ENCODE measurements around the gene SHISA5.
"Not testable (repeated sequence)": the region's sequence is repeated elsewhere in the genome, so short reads cannot be mapped to it uniquely, and the experiment has no call there.

Gene SHISA5

GRCh38 chr3:48465531-48466378 is 38.2 kb downstream of the SHISA5 start:
- no peaks in the 10 kb centered on the region for H3K9me3 ChIP-seq (ENCODE audit: low read length)
- H3K27ac ChIP-seq (ENCODE audit: low read depth, low read length) = peak overlapping the region; percentile 97
- H3K36me3 ChIP-seq (ENCODE audit: insufficient read depth, low read length) = peaks cover 40% of the 10 kb centered on the region
- peak overlapping the region; percentile 38 to 86 for H3K4me3 ChIP-seq (ENCODE audit: low read depth in 1 of 2, low read length in 2 of 2)
- H3K27me3 ChIP-seq (ENCODE audit: control insufficient read depth in 1 of 2, insufficient read depth in 2 of 2, low read length in 2 of 2) = no peaks in the 10 kb centered on the region
- peaks cover 59% of the 10 kb centered on the region for H3K4me1 ChIP-seq (ENCODE audit: insufficient read depth, low read length)
- H3K9ac ChIP-seq (ENCODE audit: low read length) = peak overlapping the region; percentile 91

GRCh38 chr3:48465237-48465530 is 38.8 kb downstream of the SHISA5 start:
- Histone ChIP-seq H3K27me3 (ENCODE audit: control insufficient read depth in 1 of 2, insufficient read depth in 2 of 2, low read length in 2 of 2) (no peaks in the 10 kb centered on the region), H3K27ac (ENCODE audit: low read depth, low read length) (peak overlapping the region; percentile 97), H3K4me1 (ENCODE audit: insufficient read depth, low read length) (peaks cover 53% of the 10 kb centered on the region), H3K4me3 (ENCODE audit: low read depth in 1 of 2, low read length in 2 of 2) (peak overlapping the region in 1 of 2 donors; percentile 86), H3K36me3 (ENCODE audit: insufficient read depth, low read length) (peaks cover 45% of the 10 kb centered on the region), H3K9ac (ENCODE audit: low read length) (peak overlapping the region; percentile 91), H3K9me3 (ENCODE audit: low read length) (no peaks in the 10 kb centered on the region)

- Histone ChIP-seq H3K4me1 (ENCODE audit: insufficient read depth, low read length) (peaks cover 49% of the 10 kb centered on the region), H3K4me3 (ENCODE audit: low read depth in 1 of 2, low read length in 2 of 2) (no peak overlapping the region), H3K36me3 (ENCODE audit: insufficient read depth, low read length) (peaks cover 45% of the 10 kb centered on the region), H3K27ac (ENCODE audit: low read depth, low read length) (peak overlapping the region; percentile 97), H3K9me3 (ENCODE audit: low read length) (no peaks in the 10 kb centered on the region), H3K27me3 (ENCODE audit: control insufficient read depth in 1 of 2, insufficient read depth in 2 of 2, low read length in 2 of 2) (no peaks in the 10 kb centered on the region), H3K9ac (ENCODE audit: low read length) (peak overlapping the region; percentile 91)
These were observed 39.2 kb downstream of the SHISA5 start for GRCh38 chr3:48464713-48465221.

- no peaks in the 10 kb centered on the region for H3K9me3 ChIP-seq (ENCODE audit: low read length)
- no peak overlapping the region for H3K9ac ChIP-seq (ENCODE audit: low read length)
- H3K36me3 ChIP-seq (ENCODE audit: insufficient read depth, low read length) = peaks cover 47% of the 10 kb centered on the region
- no peak overlapping the region for H3K27ac ChIP-seq (ENCODE audit: low read depth, low read length)
- H3K27me3 ChIP-seq (ENCODE audit: control insufficient read depth in 1 of 2, insufficient read depth in 2 of 2, low read length in 2 of 2) = no peaks in the 10 kb centered on the region
- no peak overlapping the region for H3K4me3 ChIP-seq (ENCODE audit: low read depth in 1 of 2, low read length in 2 of 2)
- H3K4me1 ChIP-seq (ENCODE audit: insufficient read depth, low read length) = peaks cover 38% of the 10 kb centered on the region
These were observed 40.3 kb downstream of the SHISA5 start for GRCh38 chr3:48463703-48464102.

- not testable (repeated sequence) for H3K27me3 ChIP-seq (ENCODE audit: control insufficient read depth in 1 of 2, insufficient read depth in 2 of 2, low read length in 2 of 2); H3K4me3 ChIP-seq (ENCODE audit: low read depth in 1 of 2, low read length in 2 of 2); H3K9ac ChIP-seq (ENCODE audit: low read length); H3K27ac ChIP-seq (ENCODE audit: low read depth, low read length); H3K9me3 ChIP-seq (ENCODE audit: low read length)
- Histone ChIP-seq H3K4me1 (ENCODE audit: insufficient read depth, low read length) (peaks cover 19% of the 10 kb centered on the region), H3K36me3 (ENCODE audit: insufficient read depth, low read length) (peaks cover 29% of the 10 kb centered on the region)
These were observed 42.2 kb downstream of the SHISA5 start for GRCh38 chr3:48461767-48462166.

GRCh38 chr3:48460517-48460902 is 43.5 kb downstream of the SHISA5 start:
- Histone ChIP-seq H3K9me3 (ENCODE audit: low read length) (no peaks in the 10 kb centered on the region), H3K27ac (ENCODE audit: low read depth, low read length) (no peak overlapping the region), H3K36me3 (ENCODE audit: insufficient read depth, low read length) (peaks cover 29% of the 10 kb centered on the region), H3K4me1 (ENCODE audit: insufficient read depth, low read length) (peaks cover 8% of the 10 kb centered on the region), H3K9ac (ENCODE audit: low read length) (no peak overlapping the region), H3K4me3 (ENCODE audit: low read depth in 1 of 2, low read length in 2 of 2) (no peak overlapping the region), H3K27me3 (ENCODE audit: control insufficient read depth in 1 of 2, insufficient read depth in 2 of 2, low read length in 2 of 2) (no peaks in the 10 kb centered on the region)

- Histone ChIP-seq H3K4me1 (ENCODE audit: insufficient read depth, low read length) (peaks cover 3% of the 10 kb centered on the region), H3K9me3 (ENCODE audit: low read length) (no peaks in the 10 kb centered on the region), H3K27me3 (ENCODE audit: control insufficient read depth in 1 of 2, insufficient read depth in 2 of 2, low read length in 2 of 2) (no peaks in the 10 kb centered on the region), H3K4me3 (ENCODE audit: low read depth in 1 of 2, low read length in 2 of 2) (no peak overlapping the region), H3K9ac (ENCODE audit: low read length) (no peak overlapping the region), H3K36me3 (ENCODE audit: insufficient read depth, low read length) (peaks cover 29% of the 10 kb centered on the region), H3K27ac (ENCODE audit: low read depth, low read length) (no peak overlapping the region)
These were observed 44.0 kb downstream of the SHISA5 start for GRCh38 chr3:48459773-48460516.

GRCh38 chr3:48459331-48459730 is 44.6 kb downstream of the SHISA5 start:
- Histone ChIP-seq H3K4me3 (ENCODE audit: low read depth in 1 of 2, low read length in 2 of 2) (no peak overlapping the region), H3K27me3 (ENCODE audit: control insufficient read depth in 1 of 2, insufficient read depth in 2 of 2, low read length in 2 of 2) (no peaks in the 10 kb centered on the region), H3K4me1 (ENCODE audit: insufficient read depth, low read length) (no peaks in the 10 kb centered on the region), H3K36me3 (ENCODE audit: insufficient read depth, low read length) (peaks cover 31% of the 10 kb centered on the region), H3K9me3 (ENCODE audit: low read length) (no peaks in the 10 kb centered on the region), H3K9ac (ENCODE audit: low read length) (no peak overlapping the region), H3K27ac (ENCODE audit: low read depth, low read length) (no peak overlapping the region)

GRCh38 chr3:48456456-48456855 is 47.5 kb downstream of the SHISA5 start:
- peaks cover 45% of the 10 kb centered on the region for H3K36me3 ChIP-seq (ENCODE audit: insufficient read depth, low read length)
- no peaks in the 10 kb centered on the region for H3K9me3 ChIP-seq (ENCODE audit: low read length)
- no peak overlapping the region for H3K9ac ChIP-seq (ENCODE audit: low read length)
- H3K27me3 ChIP-seq (ENCODE audit: control insufficient read depth in 1 of 2, insufficient read depth in 2 of 2, low read length in 2 of 2) = no peaks in the 10 kb centered on the region
- H3K4me1 ChIP-seq (ENCODE audit: insufficient read depth, low read length) = no peaks in the 10 kb centered on the region
- H3K27ac ChIP-seq (ENCODE audit: low read depth, low read length) = no peak overlapping the region
- H3K4me3 ChIP-seq (ENCODE audit: low read depth in 1 of 2, low read length in 2 of 2) = no peak overlapping the region

- H3K36me3 ChIP-seq (ENCODE audit: insufficient read depth, low read length) = peaks cover 17% of the 10 kb centered on the region
- H3K9me3 ChIP-seq (ENCODE audit: low read length) = no peaks in the 10 kb centered on the region
- H3K4me3 ChIP-seq (ENCODE audit: low read depth in 1 of 2, low read length in 2 of 2) = no peak overlapping the region
- peaks cover 13% of the 10 kb centered on the region for H3K4me1 ChIP-seq (ENCODE audit: insufficient read depth, low read length)
- no peak overlapping the region for H3K9ac ChIP-seq (ENCODE audit: low read length)
- no peaks in the 10 kb centered on the region for H3K27me3 ChIP-seq (ENCODE audit: control insufficient read depth in 1 of 2, insufficient read depth in 2 of 2, low read length in 2 of 2)
- H3K27ac ChIP-seq (ENCODE audit: low read depth, low read length) = no peak overlapping the region
These were observed 52.7 kb downstream of the SHISA5 start for GRCh38 chr3:48451270-48451669.

GRCh38 chr3:48446425-48447193 is 57.4 kb downstream of the SHISA5 start, which contains the start of gene ATRIP:
Gene ATRIP, plus strand, starts transcription at chr3:48446737. Its CDS starts 109 bp downstream, at chr3:48446846.
- H3K4me1 ChIP-seq (ENCODE audit: insufficient read depth, low read length) = peaks cover 26% of the 10 kb centered on the region
- peak within 1 kb of the TSS; percentile 92 for H3K27ac ChIP-seq (ENCODE audit: low read depth, low read length)
- H3K9me3 ChIP-seq (ENCODE audit: low read length) = no peaks in the 10 kb centered on the region
- peaks cover 23% of the 10 kb centered on the region for H3K36me3 ChIP-seq (ENCODE audit: insufficient read depth, low read length)
- H3K27me3 ChIP-seq (ENCODE audit: control insufficient read depth in 1 of 2, insufficient read depth in 2 of 2, low read length in 2 of 2) = no peaks in the 10 kb centered on the region
- peak within 1 kb of the TSS; percentile 47 to 94 for H3K4me3 ChIP-seq (ENCODE audit: low read depth in 1 of 2, low read length in 2 of 2)
- peak within 1 kb of the TSS; percentile 90 for H3K9ac ChIP-seq (ENCODE audit: low read length)
